Activated CD4-positive, CD25-positive, alpha-beta regulatory T cell treated with anti-CD3 and anti-CD28 coated beads, Interleukin-2, amount 50 U/mL, for 16 hours (primary cell): Measurements from ENCODE around the gene WDR70.

ENCODE experiments used
- DNase-seq: peaks from one replicate; pipeline ENCODE4 v3.0.0-alpha.2; 2020; ENCODE audit warnings: low read depth, low spot score

Gene WDR70

GRCh38 chr5:37723162-37723961 is 344.2 kb downstream of the WDR70 start:
- DNase-seq, result no peak

- DNase-seq, result no peak
Measured at GRCh38 chr5:37724395-37725125, 345.4 kb downstream of the WDR70 start.

DNA sequence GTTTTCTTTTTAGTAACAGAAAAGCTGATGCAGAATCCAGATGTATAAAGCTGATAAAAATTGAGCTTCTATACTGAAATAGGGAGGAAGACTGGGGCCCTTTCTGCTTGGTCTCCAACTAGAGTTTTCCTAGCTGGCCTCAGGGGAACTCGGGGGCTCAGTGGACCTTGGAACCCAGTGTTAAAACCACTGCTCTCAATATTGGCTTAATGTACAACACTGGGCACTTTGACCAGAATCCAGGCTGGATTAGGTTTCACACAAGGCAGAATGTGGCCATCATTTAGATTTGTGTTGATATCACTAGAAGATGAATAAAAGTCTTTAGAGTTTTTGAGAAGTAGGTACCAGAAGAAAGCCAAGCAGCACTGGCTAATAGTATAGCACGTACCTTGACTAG is 346.1 kb downstream of the WDR70 start:
- no peak for DNase-seq

DNA sequence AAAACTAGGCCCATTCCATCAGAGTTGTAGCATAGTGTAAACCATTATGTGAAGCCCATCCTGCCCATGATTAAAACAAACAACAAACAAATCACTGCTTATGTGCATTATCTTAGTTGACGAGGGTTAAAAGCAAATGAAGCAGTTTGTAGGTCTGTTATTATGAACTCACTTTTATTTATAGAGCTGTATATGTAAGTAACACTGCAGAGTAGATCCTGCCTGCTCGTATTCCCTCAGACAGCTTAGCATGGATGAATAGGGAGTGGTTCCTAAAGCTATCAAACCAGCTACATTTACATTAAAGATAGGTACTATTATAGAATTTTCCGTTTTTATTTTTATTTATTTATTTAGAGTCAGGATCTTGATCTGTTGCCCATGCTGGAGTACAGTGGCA is 348.1 kb downstream of the WDR70 start:
- no peak for DNase-seq

- no peak for DNase-seq
Measured at GRCh38 chr5:37730896-37731455, 351.9 kb downstream of the WDR70 start.

DNA sequence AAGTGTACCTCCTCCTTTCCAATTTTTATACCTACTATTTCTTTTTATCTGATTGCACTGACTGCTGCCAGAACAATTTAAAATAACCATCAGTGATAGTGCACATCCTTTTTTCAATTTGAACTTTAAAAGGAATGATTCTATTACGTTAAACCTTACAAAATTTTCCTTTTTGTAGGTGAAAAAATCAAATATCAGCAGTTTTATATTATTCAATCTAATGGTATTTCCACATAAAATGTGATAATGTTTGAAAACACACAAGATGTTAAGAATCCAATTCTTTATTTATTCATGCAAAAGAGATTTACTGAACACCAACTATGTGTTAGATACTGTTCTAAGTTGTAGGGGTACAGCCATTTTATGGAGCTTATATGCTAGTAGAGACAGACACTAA is 355.0 kb downstream of the WDR70 start:
- no peak for DNase-seq

- no peak for DNase-seq
Measured at GRCh38 chr5:37735649-37736347, 356.7 kb downstream of the WDR70 start.

DNA sequence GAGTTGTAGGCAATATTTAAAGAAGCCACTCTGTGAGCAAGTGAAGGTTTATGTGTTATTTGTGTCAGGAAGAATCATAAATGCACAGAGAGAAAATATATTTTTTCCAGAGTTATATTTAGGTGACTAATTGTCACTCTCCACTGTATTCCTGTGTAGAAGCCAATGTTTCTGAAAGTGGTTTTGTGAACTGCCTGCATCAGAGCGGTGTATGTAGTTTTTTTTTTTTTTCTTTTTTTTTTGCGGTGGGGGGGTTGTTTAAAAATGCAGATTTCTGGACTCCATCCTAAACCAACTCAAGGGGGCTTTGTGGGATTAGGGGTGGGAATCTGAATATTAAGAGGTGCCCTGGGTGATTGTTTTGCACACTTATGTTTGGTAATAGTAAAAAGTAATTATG is 357.3 kb downstream of the WDR70 start:
- no peak for DNase-seq

DNA sequence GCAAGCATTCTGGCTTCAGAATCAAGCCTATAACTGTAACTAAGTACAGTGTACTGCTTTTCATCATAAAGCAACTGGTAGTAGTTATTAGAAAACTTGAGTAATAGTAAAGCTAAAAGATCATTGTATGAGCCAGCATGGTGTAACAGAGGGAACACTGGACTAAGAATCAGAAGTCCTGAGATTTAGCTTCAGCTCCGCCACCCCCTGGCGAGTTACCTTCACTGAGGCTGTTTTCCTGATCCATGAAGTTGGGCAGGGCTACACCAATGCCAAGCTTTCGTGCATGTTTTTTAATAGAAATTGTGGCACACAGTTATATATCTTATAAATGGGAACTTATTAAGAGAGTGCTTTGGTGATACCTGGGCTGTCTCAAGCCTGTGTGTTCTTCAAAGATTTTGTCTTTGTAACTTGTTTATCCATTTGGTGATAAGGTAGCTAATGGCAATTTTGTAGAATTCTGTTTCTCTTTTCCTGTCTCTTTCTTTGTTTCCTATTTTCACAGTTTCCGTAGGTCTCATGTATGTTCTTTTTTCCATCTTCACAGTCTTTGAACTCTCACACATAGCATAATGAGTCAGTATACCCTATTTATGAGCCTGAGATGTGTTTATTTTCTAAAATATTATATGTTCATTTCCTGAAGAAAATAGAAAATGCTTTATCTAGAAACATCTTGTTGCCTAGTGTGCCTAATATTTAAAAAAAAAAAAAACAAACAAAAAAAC is 358.4 kb downstream of the WDR70 start:
- DNase-seq, result no peak

GRCh38 chr5:37738057-37738691 is 359.1 kb downstream of the WDR70 start:
- DNase-seq, result no peak

- no peak for DNase-seq
Measured at GRCh38 chr5:37738865-37739488, 359.9 kb downstream of the WDR70 start.

DNA sequence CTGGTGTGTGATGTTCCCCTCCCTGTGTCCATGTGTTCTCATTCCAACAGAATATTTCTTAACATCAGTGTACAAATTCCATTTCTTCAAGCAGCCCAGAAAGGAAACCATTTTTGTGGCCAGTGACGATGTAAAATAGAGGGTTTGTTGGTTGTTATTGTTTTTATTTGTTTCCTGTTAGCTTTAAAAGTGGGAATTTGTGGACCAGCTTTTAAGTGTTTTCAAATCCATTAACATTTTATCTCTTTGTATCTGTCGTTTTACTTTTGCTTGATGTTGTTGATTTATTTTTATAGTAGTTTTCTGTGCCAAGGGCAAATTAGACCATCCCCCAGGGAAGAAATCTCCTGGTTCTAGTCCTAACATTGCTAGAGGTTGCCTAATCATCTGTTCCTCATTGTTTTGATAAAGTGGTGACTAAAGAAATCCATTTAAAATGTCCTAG is 360.7 kb downstream of the WDR70 start:
- DNase-seq, result no peak

- no peak for DNase-seq
Measured at GRCh38 chr5:37740331-37741066, 361.4 kb downstream of the WDR70 start.

GRCh38 chr5:37742111-37742510 is 363.0 kb downstream of the WDR70 start:
- DNase-seq, result no peak

DNA sequence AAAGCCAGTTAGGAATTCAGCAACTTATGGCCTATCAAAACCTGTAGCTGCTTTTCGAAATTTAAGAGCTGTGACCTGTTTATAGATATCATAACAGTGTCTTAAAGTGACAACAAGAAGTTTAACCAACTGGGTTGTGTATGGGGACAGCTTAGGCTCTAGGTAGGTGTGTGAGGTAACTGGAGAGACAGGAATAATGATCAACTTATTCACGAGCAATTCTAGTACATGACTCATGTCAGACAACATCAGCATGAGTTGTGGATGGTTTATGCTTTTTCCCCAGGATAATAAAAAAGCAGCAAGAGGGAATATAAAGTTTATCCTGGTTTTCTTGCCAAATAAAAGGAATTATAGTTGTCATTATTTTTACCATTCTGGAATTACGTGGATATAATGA is 372.1 kb downstream of the WDR70 start:
- no peak for DNase-seq

DNA sequence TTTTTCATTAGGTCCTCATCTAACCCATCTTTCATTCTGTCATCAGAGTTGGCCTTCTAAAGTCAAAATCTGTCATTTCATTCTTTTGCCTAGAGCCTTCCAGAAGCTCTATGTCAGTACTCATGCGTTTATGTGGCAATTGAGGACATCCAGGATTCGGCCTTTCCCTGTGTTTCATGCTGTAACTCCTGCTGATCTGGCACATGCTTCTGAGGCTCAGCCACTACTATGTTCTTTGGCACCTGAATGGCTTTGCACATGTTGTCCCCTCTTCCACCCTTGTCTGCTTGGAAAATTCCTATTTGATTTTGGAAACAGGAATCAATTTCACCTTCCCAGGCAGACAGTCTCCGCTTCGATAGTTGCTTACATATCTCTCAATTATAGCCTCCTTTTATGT is 375.9 kb downstream of the WDR70 start:
- no peak for DNase-seq

- DNase-seq, result no peak
Measured at GRCh38 chr5:37755581-37755980, 376.5 kb downstream of the WDR70 start.

DNA sequence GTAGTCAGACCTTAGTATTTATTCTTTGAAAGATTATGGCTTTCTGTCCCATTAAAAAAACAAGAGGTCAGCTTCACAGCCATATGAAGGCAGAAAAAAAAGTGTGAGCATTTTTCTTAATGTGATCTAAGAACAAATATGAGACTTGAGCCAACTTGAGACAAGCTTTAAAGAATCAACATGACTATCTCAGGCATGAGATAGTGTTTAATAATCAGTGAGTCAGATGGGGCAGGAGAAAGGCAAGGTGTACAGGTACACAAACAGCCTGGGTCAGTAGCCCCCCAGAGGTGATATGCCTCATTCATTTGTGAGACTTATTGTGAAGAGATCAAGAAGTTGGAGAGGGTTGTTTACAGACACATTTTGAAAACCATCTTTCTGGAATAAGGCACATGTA is 377.1 kb downstream of the WDR70 start:
- DNase-seq, result no peak

GRCh38 chr5:37757980-37758582 is 379.0 kb downstream of the WDR70 start:
- no peak for DNase-seq
